ENCODE data around the gene SESTD1. TPM values are rescaled to one million over a fixed set of nuclear protein-coding genes. Genes with fewer than 3 reads are reported as not detected.

SESTD1 gene
- total RNA-seq, 1 donor = 14.2 TPM

DNA sequence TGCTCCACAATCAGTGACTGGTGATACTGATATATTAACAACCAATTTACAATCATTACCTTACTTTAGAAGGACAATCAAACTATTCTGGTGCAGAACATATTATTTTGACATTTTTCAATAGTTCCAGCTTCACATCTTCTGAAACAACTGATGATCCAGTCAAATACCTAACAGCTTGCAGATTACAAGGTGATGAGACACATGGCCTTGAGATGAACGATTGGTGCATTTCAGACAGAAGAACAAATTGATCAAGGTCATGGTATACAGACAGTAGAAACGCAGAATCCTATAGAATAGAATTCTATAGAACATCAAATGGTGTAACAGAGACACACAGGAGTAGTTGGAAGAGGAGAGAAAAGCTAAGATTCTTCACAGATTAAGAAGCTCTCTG, 24.8 kb downstream of the SESTD1 start:
- no peak for TF ChIP-seq CTCF (IDR thresholded peaks at IDR 0.05; ENCODE audit: insufficient read depth, low read depth, low read length)
- no peak overlapping the region for H3K4me3 ChIP-seq (ENCODE audit: low read depth, low read length)
- DNase-seq (ENCODE audit: low read depth) = no peak

DNA sequence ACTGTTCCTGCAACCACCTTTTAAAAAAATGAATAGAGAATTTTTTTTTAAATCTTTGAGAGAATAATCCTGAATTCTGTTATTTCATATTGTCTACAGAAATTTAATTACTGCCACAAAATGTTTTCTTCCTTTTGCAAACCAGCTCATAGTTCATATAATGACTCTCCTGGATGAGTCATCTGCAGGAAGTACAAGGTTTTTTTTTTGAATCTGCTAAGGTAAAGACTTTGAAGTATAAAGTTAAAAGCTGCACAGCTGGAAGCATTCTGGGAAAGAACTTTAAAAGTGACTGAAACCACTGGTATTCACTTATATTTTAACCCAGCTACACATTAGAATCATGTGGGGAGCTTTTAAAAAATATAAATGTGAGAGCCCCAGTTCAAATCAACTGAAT, 25.4 kb downstream of the SESTD1 start:
- no peak for TF ChIP-seq CTCF (IDR thresholded peaks at IDR 0.05; ENCODE audit: insufficient read depth, low read depth, low read length)
- no peak for DNase-seq (ENCODE audit: low read depth)

GRCh38 chr2:179238027-179238426, 26.6 kb downstream of the SESTD1 start:
- DNase-seq (ENCODE audit: low read depth) = no peak
- H3K4me3 ChIP-seq (ENCODE audit: low read depth, low read length) = no peak overlapping the region
- TF ChIP-seq CTCF (IDR thresholded peaks at IDR 0.05; ENCODE audit: insufficient read depth, low read depth, low read length) = no peak

More for the DNA sequence above, 25.4 kb downstream of the SESTD1 start:
- H3K4me3 ChIP-seq (ENCODE audit: low read depth, low read length) = no peak overlapping the region

- H3K4me3 ChIP-seq (ENCODE audit: low read depth, low read length) = no peak overlapping the region
- no peak for DNase-seq (ENCODE audit: low read depth)
- no peak for TF ChIP-seq CTCF (IDR thresholded peaks at IDR 0.05; ENCODE audit: insufficient read depth, low read depth, low read length)
Observed at GRCh38 chr2:179237209-179237946, 27.3 kb downstream of the SESTD1 start.

- DNase-seq (ENCODE audit: low read depth) = peak; percentile 16
- no peak overlapping the region for H3K4me3 ChIP-seq (ENCODE audit: low read depth, low read length)
Observed at GRCh38 chr2:179235463-179236108, 29.0 kb downstream of the SESTD1 start.

GRCh38 chr2:179234658-179235240, 29.9 kb downstream of the SESTD1 start:
- TF ChIP-seq CTCF (IDR thresholded peaks at IDR 0.05; ENCODE audit: insufficient read depth, low read depth, low read length) = no peak
- DNase-seq (ENCODE audit: low read depth) = no peak
- no peak overlapping the region for H3K4me3 ChIP-seq (ENCODE audit: low read depth, low read length)

More at GRCh38 chr2:179235463-179236108, 29.0 kb downstream of the SESTD1 start:
- no peak for TF ChIP-seq CTCF (IDR thresholded peaks at IDR 0.05; ENCODE audit: insufficient read depth, low read depth, low read length)
